Mucosa of stomach (tissue), 1 donor: ENCODE measurements around the gene ACAP2.
"Not testable (repeated sequence)": the region's sequence is repeated elsewhere in the genome, so short reads cannot be mapped to it uniquely, and the experiment has no call there.

ENCODE experiments used
- H3K27me3 ChIP-seq: one replicate; pipeline ENCODE4 v1.7.0; 2013; ENCODE audit warnings: mild to moderate bottlenecking, low read length; ENCODE audit not compliant: control insufficient read depth, insufficient read depth
- H3K36me3 ChIP-seq: one replicate; pipeline ENCODE4 v1.7.0; 2013; ENCODE audit warnings: low read length; ENCODE audit not compliant: control insufficient read depth, insufficient read depth
- H3K4me1 ChIP-seq: one replicate; pipeline ENCODE4 v1.7.0; 2013; ENCODE audit warnings: mild to moderate bottlenecking, low read length; ENCODE audit not compliant: control insufficient read depth, insufficient read depth
- H3K4me3 ChIP-seq: one replicate; pipeline ENCODE4 v1.7.0; 2013; ENCODE audit warnings: low read length
- H3K9ac ChIP-seq: one replicate; pipeline ENCODE4 v1.7.0; 2013; ENCODE audit warnings: mild to moderate bottlenecking, low read length, moderate library complexity
- H3K9me3 ChIP-seq: one replicate; pipeline ENCODE4 v1.7.0; 2013; ENCODE audit warnings: mild to moderate bottlenecking, low read length, moderate library complexity; ENCODE audit not compliant: control insufficient read depth
- donor health status: Pancreatic carcinoma.

ACAP2 gene

DNA sequence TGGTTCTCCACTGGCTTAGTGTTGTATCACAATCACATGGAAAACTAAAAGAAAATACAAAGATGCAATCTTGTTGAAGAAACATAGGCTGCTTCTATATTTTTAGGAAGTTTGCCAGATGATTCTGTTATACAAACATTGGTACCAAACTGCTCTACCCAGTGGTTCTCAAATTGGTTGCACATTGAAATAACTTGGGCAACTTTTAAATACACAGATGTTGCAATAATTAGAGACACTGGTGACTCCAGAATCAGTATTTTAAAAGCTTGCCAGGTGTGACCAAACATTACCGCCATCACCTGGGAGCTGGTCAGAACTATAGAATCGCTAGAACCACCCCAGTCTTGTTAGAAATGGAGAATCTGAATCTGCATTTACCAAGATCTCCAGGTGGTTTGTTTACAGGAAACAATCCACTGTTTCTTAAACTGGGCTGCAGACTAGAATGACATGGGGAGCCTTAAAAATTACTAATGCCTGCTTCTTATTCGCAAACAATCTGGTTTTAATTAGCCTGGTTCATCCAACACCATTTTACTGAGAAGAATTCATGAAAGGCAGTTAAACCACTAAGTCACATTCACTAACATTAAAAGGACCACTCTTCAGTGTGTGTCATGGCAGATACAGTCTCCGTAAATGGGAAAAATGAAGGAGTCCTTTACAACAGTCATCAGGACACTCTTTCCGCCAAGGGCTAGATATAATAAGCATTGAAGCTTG is 76.5 kb downstream of the ACAP2 start:
- H3K36me3 ChIP-seq = no peaks in the 10 kb centered on the region
- no peaks in the 10 kb centered on the region for H3K9me3 ChIP-seq
- H3K4me1 ChIP-seq = no peaks in the 10 kb centered on the region
- no peak overlapping the region for H3K9ac ChIP-seq
- H3K27me3 ChIP-seq = no peaks in the 10 kb centered on the region
- H3K4me3 ChIP-seq = no peak overlapping the region

DNA sequence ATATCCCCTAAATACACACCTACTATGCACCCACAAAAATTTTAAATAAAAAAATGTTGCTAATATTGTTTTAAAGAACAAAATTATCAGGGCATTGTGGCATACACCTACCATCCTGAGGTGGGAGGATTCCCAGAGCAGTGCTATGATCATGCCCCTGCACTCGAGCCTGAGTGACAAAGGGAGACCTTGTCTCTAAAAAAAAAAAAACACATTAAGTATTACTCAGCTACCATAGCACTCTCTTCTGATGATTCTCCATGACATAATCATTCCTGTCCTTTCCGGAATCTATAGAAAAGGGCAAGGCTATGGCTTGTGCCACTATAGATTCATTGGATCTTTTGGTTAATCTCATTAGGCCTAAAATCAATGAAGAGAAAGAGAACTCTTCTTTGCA is 77.4 kb downstream of the ACAP2 start:
- no peak overlapping the region for H3K4me3 ChIP-seq
- H3K9me3 ChIP-seq = no peaks in the 10 kb centered on the region
- no peaks in the 10 kb centered on the region for H3K27me3 ChIP-seq
- no peak overlapping the region for H3K9ac ChIP-seq
- H3K4me1 ChIP-seq = no peaks in the 10 kb centered on the region
- H3K36me3 ChIP-seq = no peaks in the 10 kb centered on the region

DNA sequence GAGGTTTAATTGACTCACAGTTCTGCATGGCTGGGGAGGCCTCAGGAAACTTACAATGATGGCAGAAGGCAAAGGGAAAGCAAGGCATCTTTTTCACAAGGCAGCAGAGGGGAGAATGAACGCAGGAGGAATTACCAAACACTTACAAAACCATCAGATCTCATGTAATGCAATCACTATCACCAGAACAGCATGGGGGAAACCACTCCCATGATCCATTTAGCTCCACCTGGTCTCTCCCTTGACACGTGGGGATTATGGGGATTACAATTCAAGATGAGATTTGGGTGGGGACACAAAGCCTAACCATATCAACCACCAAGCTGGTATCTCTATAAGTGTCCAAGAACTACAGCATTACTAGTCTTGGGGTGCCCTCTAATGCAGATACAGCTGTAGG is 85.0 kb downstream of the ACAP2 start:
- H3K4me3 ChIP-seq, H3K9me3 ChIP-seq, H3K36me3 ChIP-seq, H3K4me1 ChIP-seq, H3K27me3 ChIP-seq, H3K9ac ChIP-seq: not testable (repeated sequence)

DNA sequence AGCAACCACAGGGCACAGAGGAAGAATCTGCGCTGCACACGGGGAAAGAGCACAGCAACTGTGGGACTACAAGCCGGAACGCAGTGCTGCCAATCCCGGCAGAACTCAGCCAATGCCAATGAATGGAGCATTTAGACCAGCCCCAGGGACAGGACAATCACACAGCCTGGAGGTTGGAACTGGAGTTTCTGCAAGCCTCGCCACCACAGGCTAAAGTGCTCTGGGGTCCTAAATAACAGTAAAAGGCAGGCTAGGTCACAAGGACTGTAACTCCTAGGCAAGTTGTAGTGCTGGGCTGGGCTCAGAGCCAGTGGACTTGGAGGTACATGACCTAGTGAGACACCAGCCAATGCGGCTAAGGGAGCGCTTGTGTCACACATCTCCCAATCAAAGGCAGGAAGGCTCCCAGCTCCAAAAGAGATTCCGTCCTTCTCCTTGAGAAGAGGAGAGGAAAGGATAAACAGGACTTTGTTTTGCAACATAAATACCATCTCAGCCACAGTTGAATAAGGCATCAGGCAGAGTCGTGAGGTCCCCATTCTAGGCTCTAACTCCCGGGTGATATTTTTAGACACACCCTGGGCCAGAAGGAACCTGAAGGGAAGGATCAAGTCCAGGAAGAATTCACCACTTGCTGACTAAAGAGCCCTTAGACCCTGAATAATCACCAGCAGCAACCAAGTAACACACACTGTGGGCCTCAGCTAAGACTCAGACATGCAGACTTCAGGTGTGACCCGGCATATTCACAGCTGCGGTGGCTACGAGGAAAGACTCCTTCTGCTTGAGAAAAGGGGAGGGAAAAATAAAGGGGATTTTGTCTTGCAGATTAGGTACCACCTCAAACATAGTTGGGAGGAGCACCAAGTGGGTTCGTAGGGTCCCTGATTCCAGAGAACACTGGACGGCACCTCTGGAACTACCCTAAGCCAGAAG is 86.4 kb downstream of the ACAP2 start:
- Histone ChIP-seq H3K36me3 (no peaks in the 10 kb centered on the region), H3K9ac (no peak overlapping the region), H3K9me3 (no peaks in the 10 kb centered on the region), H3K4me3 (no peak overlapping the region), H3K27me3 (no peaks in the 10 kb centered on the region), H3K4me1 (no peaks in the 10 kb centered on the region)

DNA sequence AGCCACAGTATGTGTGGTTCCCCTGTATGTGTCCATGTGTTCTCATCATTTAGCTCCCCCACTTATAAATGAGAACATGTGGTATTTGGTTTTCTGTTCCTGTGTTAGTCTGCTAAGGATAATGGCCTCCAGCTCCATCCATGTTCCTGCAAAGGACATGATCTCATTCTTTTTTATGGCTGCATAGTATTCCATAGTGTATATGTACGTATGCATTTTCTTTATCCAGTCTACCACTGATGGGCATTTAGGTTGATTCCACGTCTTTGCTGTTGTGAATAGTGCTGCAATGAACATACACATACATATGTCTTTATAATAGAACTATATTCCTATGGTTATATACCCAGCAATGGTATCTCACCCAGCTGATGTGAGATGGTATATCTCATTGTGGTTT is 88.8 kb downstream of the ACAP2 start:
- not testable (repeated sequence) for H3K36me3 ChIP-seq, H3K27me3 ChIP-seq, H3K4me3 ChIP-seq, H3K9me3 ChIP-seq, H3K9ac ChIP-seq, H3K4me1 ChIP-seq

DNA sequence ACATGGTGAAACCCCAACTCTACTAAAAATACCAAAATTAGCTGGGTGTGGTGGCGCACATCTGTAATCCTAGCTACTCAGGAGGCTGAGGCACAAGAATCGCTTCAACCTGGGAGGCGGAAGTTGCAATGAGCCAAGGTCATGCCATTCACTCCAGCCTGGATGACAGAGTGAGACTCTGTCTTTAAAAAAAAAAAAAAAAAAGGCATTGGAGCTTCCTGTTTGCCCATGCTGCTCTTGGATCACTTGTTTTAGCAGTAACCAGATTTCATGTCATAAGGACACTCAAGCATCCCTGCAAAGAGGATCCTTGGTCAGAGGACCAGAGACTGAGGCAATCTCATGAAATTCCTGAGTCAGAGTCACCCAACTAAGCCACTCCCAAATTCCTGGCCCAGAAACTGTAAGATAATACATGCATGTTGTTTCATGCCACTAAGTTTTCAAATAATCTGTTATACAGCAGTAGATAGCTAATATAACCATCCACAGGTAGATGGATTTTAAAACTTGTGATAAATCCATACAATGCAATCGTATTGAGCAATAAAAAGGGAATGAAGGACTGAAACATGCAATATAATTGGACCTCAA is 89.8 kb downstream of the ACAP2 start:
- Histone ChIP-seq H3K36me3 (no peaks in the 10 kb centered on the region), H3K27me3 (no peaks in the 10 kb centered on the region), H3K4me1 (no peaks in the 10 kb centered on the region), H3K9ac (no peak overlapping the region), H3K9me3 (no peaks in the 10 kb centered on the region), H3K4me3 (no peak overlapping the region)

DNA sequence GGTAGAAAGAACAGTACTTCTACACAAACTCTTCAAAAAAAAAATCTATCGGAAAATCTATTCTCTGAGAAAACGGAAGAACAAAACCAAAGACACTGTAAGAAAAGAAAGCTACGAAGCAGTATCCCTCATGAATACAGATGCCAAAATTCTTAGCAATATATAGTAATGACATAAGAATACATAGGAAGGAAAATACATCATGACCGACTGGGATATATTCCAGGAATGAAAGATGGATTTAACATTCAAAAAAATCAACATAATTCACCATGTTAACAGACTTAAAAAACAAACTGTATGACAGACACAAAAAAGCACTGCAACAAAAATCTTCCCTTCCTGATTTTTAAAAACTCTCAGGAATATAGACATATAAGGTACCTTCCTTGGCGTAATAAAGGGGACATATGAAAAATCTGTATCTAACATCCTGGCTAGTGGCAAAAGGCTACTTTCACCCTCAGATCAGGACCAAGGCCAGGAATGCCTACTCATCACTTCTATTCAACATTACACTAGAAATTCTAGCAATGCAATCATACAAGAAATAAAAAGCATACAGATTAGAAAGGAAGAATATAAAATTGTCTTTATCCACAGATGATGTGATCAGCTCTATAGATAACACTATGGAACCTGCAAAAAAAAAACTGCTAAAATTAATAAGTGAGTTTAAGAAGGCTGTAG is 94.2 kb downstream of the ACAP2 start:
- no peaks in the 10 kb centered on the region for H3K27me3 ChIP-seq
- H3K36me3 ChIP-seq = no peaks in the 10 kb centered on the region
- H3K4me1 ChIP-seq = no peaks in the 10 kb centered on the region
- H3K4me3 ChIP-seq = no peak overlapping the region
- H3K9ac ChIP-seq = no peak overlapping the region
- H3K9me3 ChIP-seq = no peaks in the 10 kb centered on the region

DNA sequence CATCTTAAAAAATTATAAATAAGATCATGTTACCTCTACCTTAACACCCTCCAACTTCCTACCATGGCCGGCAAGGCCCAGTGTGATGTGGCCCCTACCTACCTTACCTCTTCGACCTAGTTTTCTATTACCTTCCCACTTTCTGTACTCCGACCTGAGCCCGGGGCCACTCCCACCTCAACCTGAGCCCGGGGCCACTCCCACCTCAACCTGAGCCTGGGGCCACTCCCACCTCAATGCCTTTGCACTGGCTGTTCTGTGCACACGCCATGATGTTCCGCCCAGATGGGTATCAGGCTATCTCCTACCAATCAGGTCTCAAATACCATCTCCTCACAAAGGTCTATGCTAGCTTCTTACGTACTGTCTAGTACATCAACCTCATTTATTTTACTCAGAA is 105.1 kb downstream of the ACAP2 start:
- H3K4me1 ChIP-seq = no peaks in the 10 kb centered on the region
- no peaks in the 10 kb centered on the region for H3K27me3 ChIP-seq
- no peaks in the 10 kb centered on the region for H3K9me3 ChIP-seq
- H3K9ac ChIP-seq = no peak overlapping the region
- H3K4me3 ChIP-seq = no peak overlapping the region
- no peaks in the 10 kb centered on the region for H3K36me3 ChIP-seq

DNA sequence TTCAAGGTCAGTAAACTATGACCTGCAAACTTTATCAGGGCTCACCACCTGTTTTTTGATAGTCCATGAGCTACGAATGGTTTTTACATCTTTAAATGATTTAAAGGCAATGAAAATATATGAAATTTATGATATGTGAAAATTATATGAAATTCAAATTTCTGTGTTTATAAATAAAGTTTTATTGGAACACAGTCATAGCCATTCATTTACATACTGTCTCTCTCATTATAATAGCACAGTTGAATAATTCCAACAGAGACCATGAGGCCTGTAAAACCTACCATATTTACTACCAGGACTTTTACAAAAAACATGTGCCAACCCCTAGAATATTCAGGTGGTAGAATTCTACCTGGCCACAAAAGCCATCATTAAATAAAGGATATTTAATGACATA is 107.9 kb downstream of the ACAP2 start:
- no peaks in the 10 kb centered on the region for H3K9me3 ChIP-seq
- no peak overlapping the region for H3K9ac ChIP-seq
- no peak overlapping the region for H3K4me3 ChIP-seq
- H3K4me1 ChIP-seq = no peaks in the 10 kb centered on the region
- H3K36me3 ChIP-seq = no peaks in the 10 kb centered on the region
- H3K27me3 ChIP-seq = no peaks in the 10 kb centered on the region

DNA sequence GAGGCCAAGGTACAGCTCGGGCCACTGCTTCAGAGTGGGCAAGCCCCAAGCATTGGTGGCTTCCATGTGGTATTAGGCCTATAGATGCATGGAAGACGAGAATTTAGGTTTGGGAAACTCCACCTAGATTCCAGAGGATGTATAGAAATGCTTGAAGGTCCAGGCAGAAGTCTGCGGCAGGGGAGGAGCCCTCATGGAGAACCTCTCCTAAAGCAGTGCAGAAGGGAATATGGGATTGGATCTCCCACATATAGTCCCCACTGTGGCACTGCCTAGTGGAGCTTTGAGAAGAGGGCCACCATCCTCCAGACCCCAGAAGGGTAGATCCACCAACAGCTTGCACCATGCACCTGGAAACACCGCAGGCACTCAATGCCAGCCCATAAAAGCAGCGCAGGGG is 123.8 kb downstream of the ACAP2 start:
- H3K9ac ChIP-seq = no peak overlapping the region
- H3K36me3 ChIP-seq = no peaks in the 10 kb centered on the region
- no peaks in the 10 kb centered on the region for H3K9me3 ChIP-seq
- H3K4me1 ChIP-seq = no peaks in the 10 kb centered on the region
- no peaks in the 10 kb centered on the region for H3K27me3 ChIP-seq
- H3K4me3 ChIP-seq = no peak overlapping the region

DNA sequence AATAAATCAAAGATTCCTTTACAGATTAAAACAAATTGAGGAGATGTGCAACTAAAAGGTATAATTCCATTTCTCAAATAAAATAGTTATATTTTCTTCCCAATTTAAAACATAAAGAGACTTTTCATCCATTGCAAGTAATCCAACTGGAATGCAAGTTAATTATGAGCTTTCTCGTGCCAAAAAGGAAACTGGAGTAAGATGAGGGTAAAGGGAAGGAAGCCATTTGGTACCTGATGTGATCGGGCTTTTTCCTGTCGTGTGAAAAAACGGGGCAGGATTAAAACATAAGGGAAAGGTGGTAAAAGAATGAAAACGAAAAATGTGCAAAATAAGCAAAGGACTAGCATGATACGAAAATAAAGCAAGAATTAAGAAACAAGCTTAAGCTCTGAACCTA is 130.1 kb downstream of the ACAP2 start:
- no peak overlapping the region for H3K9ac ChIP-seq
- H3K27me3 ChIP-seq = no peaks in the 10 kb centered on the region
- H3K36me3 ChIP-seq = no peaks in the 10 kb centered on the region
- H3K4me1 ChIP-seq = no peaks in the 10 kb centered on the region
- H3K9me3 ChIP-seq = no peaks in the 10 kb centered on the region
- H3K4me3 ChIP-seq = no peak overlapping the region

DNA sequence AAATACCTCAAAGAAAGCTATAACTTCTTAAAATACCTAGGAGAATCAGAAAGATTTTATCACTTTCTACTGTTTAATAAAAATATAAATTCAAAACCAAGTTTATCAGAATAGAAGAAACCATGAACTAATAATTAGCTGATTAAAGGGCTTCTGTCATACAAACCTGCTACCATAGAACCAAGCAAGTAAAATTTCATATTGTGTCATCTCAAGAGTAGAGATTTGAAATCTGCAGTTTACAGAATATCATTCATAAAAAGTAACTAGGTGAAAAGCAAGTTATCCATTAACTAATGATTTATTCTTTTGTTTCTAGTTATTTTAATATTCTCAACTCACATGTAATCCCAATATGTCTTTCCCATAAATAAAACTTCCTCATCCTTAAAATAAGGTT is 135.1 kb downstream of the ACAP2 start:
- no peaks in the 10 kb centered on the region for H3K4me1 ChIP-seq
- no peaks in the 10 kb centered on the region for H3K36me3 ChIP-seq
- H3K27me3 ChIP-seq = no peaks in the 10 kb centered on the region
- H3K4me3 ChIP-seq = no peak overlapping the region
- H3K9ac ChIP-seq = no peak overlapping the region
- no peaks in the 10 kb centered on the region for H3K9me3 ChIP-seq
